Dermis blood vessel endothelial cell (primary cell): ENCODE data around the gene AKIRIN1. TPM values are rescaled to one million over a fixed set of nuclear protein-coding genes. Genes with fewer than 3 reads are reported as not detected.
A peak's percentile ranks its signal among the peaks of the same experiment; 100 is the strongest.
"Not testable (repeated sequence)": the region's sequence is repeated elsewhere in the genome, so short reads cannot be mapped to it uniquely, and the experiment has no call there.

Experiments
- DNase-seq: peaks from one replicate; pipeline ENCODE4 v3.0.0; 2010
- total RNA-seq: library from RNA; depleted of rRNA; stranded (reverse); fragments of >200 nt; gene quantifications from 2 replicates; pipeline ENCODE4 v1.2.3, GENCODE V29; 2014

AKIRIN1 gene
- total RNA-seq, 1 donor from 2014 or later: 40.3 TPM

DNA sequence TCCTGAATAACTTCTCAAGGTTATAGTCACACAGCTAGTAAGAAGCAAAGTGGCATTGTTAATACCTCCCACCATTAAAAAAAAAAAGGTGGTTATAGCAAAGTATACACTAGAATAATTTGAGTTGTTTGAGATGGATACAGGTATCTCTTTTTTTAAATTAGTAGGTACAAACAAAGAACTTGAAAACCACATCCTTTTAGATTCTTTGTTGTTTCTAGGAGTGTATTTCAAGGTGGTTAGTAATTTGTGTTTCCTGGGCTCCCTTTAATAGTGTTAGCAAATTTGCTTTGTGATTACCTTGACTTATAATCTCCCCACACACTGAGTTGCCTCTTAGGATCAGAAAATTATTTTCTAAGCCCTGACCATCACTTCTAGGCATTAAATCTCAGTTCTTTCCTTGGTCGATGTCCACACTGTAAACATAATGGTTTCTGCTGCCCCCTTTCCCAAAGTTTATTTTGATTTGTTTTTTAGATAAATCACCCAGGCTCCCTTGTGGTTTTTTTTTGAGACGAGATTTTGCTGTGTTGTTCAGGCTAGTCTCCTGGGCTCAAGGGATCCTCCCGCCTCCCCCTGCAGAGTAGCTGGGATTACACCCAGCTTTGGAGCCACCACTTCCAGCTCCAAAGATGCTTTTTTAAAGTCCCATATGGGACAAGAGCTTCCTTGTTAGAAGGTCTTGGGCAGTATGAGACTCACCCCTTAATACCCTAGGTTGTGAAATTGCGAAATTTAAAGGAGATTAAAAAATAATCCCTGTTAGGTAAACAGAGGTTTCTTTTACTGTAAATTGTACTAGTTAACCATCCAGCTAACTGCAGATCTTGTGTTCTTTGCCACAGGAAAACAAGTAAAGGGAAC is 6.2 kb downstream of the AKIRIN1 start:
- no peak for DNase-seq

DNA sequence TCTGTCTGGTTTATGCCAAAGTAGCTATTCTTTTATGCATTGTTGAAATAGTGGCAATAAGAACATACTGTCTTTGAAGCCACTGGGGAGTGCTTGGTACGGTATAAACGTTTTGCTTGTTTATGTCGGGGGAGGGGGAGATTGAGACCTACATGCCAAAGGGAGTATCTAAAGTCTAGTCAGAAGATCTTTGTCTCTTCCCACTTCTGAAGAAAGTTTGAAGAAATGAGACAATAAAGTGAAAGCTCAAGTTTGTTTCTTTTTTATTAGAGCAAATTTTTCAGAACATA is 6.8 kb downstream of the AKIRIN1 start:
- DNase-seq: no peak

DNA sequence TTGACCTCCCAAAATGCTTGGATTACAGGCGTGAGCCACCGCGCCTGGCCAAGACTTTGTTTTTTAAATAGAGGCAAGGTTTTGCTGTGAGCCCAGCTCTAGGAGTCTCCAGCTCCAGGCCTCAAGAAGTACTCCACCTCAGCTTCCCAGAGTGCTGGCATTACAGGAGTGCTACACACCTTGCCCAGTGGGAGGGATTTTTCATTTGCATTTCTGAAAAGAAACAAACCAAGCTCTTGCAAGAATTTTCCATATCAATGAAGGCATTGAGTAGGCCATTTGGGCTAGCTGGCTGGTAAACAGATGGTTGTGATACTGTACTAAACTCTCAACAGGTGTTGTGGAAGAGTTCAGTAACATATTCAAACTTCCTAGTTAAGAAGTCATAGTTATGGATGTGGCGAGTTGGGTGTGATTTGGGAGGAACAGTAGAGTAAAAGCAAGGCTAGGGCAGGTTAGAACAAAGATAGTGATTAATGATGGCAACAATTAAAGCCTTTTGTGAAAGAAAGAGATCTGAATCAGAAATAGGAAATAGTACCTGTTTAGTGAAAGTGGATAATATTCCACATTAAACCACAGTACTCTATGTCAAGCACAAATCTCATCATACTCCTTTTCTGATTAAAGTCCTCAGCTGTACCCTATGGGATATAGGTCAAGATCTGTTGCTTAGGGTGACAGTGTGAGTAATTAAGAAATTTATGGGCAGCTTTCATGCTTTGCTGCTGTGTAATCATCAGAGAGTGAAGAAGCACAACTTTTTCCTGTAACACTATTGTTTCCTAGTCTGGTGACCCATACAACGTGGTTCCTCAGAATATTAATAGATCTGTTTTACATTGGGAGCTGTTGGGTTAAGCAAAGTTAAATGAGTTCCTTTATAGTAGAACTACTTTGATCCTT is 10.7 kb downstream of the AKIRIN1 start:
- no peak for DNase-seq

DNA sequence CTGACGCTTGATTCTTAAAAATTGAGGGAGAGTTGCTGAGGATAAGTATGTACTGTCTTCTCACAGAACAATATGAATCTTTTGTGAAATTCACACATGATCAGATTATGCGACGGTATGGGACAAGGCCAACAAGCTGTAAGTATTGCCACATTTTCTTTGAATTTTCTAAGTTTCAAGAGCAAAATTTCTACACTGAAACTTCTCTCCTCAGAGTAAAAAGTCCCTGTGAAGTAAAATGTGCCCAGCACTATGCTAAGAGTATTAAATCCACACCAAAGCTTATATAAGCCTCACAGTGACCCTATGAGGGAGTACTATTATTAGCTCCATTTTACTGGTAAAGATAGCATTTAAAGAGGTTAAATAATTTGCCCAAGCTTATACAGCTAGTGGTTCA is 12.2 kb downstream of the AKIRIN1 start:
- DNase-seq: no peak

DNA sequence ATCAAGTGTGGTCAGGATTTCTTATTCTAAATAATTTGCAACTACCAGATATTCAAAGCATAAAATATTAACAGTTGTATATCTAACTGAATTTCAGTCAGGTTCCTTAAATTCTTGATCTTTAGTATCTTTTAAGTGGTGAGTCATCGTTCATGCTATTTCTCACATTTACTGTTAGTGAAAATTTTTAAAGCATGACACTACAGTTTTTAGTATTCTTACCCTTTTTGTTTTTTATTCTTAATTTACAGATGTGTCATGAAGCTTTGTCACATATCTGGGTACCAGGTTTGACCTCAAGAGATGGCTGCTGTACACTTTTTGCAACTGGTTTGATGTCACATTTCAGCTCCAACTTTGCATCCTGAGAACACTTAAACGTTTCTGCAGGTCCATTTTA is 12.7 kb downstream of the AKIRIN1 start:
- DNase-seq: no peak

DNA sequence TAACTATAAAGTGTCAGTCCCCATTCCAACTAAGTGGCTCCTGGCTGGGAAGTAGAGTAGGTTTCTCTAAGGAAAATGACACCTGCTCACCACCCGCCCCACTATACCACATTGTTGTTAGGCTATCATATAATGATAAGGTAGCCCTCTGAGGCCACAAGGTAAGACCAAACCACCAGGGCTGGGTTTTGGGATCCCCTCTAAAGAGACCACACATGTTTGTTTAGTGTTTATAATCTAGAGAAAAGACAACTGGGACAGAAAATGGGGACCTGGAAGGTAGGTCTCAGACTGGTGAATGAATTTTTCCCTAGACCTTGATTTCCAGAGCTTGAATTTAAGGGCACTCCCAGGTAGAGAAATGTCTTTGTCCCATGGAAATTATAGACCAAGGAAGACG is 15.2 kb downstream of the AKIRIN1 start:
- no peak for DNase-seq

DNA sequence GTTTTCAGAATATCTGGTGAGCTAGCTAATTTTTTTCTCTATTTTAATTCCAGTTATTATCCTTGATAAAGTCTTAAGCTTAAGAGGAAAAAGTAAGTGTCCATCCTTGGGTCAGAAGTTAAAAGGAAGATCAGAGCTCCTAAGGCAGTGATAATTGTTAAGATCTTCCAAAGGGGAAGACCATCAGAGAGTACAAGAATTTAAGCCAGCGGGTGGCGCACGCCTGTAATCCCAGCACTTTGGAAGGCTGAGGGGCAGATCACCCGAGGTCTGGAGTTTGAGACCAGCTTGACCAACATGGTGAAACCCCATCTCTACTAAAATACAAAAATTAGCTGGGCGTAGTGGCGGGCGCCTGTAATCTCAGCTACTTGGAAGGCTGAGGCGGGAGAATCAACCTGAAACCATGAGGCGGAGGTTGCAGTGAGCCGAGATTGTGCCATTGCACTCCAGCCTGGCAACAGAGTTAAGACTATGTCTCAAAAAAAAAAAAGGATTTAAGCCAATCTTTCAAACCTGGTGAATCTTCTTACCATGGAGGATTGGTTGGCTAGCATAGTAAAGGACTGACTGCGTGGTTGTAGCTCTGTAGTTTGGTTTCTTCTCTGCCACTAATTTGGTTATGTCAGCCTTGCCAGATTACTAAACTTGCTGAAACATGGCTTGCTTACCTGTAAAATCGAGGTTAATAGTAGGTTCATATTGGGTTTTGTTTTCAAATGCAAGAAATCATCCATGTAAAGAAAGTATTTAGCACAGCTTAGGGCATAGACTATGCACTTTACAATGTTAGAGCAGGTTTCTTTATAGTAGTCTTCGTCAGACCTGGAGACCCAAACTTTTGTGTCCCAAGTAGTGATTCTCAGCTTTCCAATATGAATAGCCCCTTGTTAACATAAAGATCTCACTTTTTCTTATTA is 15.9 kb downstream of the AKIRIN1 start:
- DNase-seq: no peak

- DNase-seq: not testable (repeated sequence)
Observed at GRCh38 chr1:39014956-39015355, 23.9 kb downstream of the AKIRIN1 start.

DNA sequence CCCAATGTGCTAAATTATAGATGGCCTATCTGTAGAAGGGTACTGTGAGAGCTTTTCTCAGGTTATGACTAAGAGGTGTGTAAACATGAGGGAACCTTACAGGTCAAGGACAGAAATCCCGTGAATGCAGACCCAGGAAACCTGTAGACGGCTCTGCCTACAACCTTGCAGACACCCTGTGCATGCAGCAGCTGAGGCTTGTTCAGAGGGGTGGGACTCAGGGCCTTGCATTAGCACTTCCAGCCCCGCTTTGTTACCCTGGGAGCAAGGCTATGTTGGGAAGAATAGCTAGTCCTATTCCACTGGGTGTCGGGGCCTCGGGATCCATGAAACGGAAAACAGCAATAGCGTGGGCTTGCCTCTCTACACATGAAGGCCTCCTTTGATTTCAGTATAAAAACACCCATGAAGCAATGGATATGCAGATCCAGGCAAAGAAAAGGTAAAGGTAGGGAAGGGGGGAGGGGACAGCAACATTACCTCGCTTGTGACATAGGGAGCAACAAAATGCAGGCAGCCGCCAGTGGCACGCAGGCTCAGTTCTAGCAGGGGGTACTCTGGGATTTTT is 25.6 kb downstream of the AKIRIN1 start:
- DNase-seq: no peak

DNA sequence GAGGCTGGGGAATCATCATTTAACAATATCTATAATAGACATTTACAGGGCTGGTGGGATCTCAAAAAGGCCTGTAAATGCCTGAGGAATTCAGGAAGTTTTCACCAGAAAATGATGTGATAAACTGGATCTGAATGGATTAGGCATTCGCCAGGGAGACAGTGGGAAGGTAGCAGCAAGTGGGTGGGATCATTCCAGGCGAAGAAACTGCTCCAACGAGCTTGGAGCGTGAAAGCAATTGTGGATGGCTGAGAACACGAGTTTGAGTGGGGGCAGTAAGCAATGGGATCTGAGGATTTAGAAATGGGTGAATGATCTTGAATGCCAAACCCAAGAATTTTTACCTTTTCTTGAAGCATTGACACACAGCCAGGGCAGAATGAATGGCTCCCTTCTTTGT is 26.2 kb downstream of the AKIRIN1 start:
- DNase-seq: no peak

GRCh38 chr1:39020494-39020893 is 29.4 kb downstream of the AKIRIN1 start:
- not testable (repeated sequence) for DNase-seq

DNA sequence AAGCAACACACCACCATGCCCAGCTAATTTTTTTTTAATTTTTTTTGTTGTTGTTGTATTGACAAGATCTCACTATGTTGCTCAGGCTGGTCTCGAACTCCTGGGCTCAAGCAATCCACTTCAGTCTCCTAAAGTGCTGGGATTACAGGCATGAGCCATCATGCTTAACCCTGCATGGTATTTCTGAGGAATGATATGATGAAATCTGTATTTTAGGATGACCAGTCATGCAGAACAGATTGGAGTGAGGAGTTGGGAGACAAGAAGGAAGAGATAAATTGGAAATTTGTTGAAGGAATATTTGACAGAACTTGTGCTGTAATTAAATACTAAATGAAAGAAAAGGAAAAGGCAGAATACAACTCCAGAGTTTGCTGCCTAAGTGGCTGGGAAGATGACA is 30.4 kb downstream of the AKIRIN1 start:
- no peak for DNase-seq

DNA sequence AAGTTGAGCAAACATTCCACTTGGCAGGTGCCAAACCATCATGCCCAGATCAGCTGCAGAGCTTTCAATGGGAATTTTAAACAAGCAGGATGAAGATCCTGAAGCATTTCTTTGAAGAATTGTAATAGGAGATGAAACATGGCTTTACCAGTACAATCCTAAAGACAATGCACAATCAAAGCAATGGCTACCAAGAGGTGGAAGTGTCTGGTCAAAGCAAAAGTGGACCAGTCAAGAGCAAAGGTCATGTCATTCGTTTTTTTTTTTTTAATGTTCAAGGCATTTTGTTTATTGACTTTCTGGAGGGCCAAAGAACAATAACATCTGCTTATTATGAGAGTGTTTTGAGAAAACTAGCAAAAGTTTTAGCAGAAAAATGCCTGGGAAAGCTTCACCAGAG is 32.1 kb downstream of the AKIRIN1 start:
- no peak for DNase-seq

DNA sequence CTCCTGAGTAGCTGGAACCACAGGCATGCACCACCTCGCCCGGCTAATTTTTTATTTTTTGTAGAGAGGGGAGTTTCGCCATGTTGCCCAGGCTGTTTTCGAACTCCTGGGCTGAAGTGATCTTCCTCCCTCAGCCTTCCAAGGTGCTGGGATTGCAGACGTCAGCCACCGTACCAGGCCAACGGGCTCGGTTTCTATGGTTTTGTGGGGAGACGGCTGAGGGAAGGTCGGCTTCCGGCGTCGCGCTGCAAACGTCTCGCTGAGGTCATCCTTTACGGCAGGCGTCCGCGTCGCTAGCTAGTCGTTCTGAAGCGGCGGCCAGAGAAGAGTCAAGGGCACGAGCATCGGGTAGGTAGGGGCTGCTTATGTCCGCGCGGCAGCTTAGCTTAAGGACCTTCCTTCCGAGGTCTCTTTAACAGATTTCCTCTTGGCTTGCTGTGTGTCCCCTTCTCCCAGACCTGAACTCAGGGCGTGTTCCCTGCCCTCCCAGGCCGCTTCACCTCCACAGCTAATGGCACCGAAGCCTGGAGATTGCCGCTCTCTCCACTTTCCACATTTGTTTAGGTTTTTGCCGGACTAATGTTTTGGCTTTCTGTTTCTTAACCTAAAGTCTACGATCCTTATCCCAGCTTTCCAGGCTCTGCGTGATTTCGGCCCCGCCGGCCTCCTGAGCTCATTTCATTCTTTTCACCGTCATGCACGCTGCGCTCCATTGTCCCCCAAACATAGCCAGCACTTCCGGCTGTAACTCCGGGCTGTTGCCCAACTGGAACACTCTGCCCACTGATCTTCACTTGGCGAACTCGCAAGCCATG is 35.2 kb downstream of the AKIRIN1 start, which contains the start of gene NDUFS5:
Gene NDUFS5 (plus strand): TSS at position 300 of the 815 bp plus-strand sequence. CDS start 2,375 bp downstream, outside the sequence.
- peak; percentile 95 for DNase-seq

DNA sequence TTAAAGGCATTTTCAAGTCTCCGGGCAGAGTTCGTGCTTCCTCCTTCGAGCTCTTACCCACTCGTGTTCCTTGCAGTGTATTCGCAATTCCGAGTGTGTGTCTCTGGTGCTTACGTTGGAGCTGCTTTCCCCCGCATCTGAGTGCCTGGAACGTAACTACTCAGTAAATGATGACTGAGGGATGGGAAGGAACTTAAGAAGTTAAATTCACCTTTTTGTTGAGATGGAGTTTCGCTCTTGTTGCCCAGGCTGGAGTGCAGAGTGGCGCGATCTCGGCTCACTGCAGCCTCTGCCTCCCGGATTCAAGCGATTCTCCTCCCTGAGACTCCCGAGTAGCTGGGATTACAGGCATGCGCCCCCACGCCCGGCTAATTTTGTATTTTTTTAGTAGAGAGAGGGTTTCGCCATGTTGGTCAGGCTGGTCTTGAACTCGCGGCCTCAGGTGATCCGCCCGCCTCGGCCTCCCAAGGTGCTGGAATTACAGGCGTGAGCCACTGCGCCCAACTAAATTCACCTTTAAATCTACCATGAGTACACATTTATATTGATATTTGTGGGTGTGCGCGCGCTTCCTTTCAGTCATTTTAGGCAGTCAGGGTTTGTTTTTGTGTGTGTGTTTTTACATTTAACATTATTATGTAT is 35.9 kb downstream of the AKIRIN1 start:
- DNase-seq: no peak

- no peak for DNase-seq
Observed at GRCh38 chr1:39034114-39034654, 43.1 kb downstream of the AKIRIN1 start.

GRCh38 chr1:39036678-39037077 is 45.6 kb downstream of the AKIRIN1 start:
- no peak for DNase-seq

DNA sequence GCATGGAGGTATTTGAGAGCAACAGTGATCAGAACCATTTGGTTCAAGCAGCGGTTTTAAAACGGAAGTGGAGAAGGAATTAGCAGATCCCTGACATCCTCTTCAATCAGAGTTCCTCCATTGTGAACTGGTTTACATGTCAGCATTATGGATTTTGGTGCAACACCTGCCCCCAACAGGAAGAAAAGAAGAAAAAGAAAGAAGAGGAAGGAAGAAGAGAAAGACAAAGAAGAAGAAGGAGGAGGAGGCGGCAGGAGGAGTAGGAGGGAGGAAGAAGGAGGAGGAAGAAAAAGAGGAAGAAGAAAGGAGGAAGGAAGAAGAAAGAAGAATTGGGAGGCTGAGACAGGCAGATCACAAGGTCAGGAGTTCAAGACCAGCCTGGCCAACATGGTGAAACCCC is 52.4 kb downstream of the AKIRIN1 start:
- DNase-seq: no peak

DNA sequence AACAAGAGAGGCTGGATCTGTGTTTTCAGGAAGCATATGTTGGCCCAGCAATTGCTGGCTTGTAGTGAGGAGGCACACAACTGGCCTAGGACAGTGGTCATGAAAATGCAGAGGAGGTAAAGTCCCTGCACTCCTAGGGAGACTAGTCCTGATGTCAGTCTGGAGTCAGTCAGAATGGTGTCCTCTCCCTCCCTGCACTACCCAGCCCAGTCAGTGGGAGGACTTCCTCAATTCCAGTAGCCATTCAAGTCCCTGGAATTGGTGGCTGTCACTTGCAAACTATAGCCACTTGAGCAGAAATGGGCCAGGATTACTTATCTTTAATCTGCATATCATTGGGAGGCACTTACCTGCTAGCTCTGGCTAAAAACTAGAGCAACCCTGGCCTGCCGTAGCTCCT is 53.7 kb downstream of the AKIRIN1 start:
- no peak for DNase-seq

- DNase-seq: no peak
Observed at GRCh38 chr1:39045231-39045630, 54.2 kb downstream of the AKIRIN1 start.
